CD4-positive, CD25-positive, alpha-beta regulatory T cell (primary cell): Measurements from ENCODE around the gene C2CD3. TPM values are rescaled to one million over a fixed set of nuclear protein-coding genes. Genes with fewer than 3 reads are reported as not detected.

Source experiments
- ATAC-seq, 2 donors: fragments of 150-1000 bp; cut with Tn5 transposase; one replicate each; pipeline ENCODE4 v1.10.0; 2021; ENCODE audit warnings: low read depth in 2 of 2, moderate number of reproducible peaks in 2 of 2, moderate library complexity in 1 of 2
- DNase-seq, 3 donors: peaks; one replicate each; pipeline versions ENCODE4 v3.0.0 to v3.0.0-alpha.2; 2012 to 2022; ENCODE audit warnings: mixed read lengths in 1 of 3
- H3K27ac ChIP-seq: one replicate; pipeline ENCODE4 v1.7.0; 2013; ENCODE audit warnings: mild to moderate bottlenecking, low read length; ENCODE audit not compliant: insufficient read depth, poor library complexity, severe bottlenecking
- H3K27me3 ChIP-seq: one replicate; pipeline ENCODE4 v1.7.0; 2013; ENCODE audit warnings: low read length; ENCODE audit not compliant: control insufficient read depth, insufficient read depth
- H3K36me3 ChIP-seq: one replicate; pipeline ENCODE4 v1.7.0; 2013; ENCODE audit warnings: mild to moderate bottlenecking, low read length, moderate library complexity; ENCODE audit not compliant: control insufficient read depth, insufficient read depth
- H3K4me1 ChIP-seq: 2 replicates; pipeline ENCODE4 v1.7.0; 2013; ENCODE audit warnings: mild to moderate bottlenecking, low read length; ENCODE audit not compliant: insufficient read depth, control insufficient read depth, poor library complexity, severe bottlenecking
- H3K4me3 ChIP-seq: one replicate; pipeline ENCODE4 v1.7.0; 2013; ENCODE audit warnings: low read depth, mild to moderate bottlenecking, low read length, moderate library complexity
- H3K9me3 ChIP-seq, 2 experiments: 1 replicate in 1 of 2; 2 replicates in 1 of 2; pipeline ENCODE4 v1.7.0; 2013; ENCODE audit warnings: low read length in 2 of 2, mild to moderate bottlenecking in 1 of 2, moderate library complexity in 1 of 2; ENCODE audit not compliant: control insufficient read depth in 2 of 2
- H3K27ac Mint-ChIP-seq, 3 donors: one replicate each; pipeline ENCODE4 v1.8.0; 2020 to 2022; ENCODE audit warnings: mild to moderate bottlenecking in 3 of 3, mixed read lengths in 3 of 3, moderate library complexity in 2 of 3
- H3K27me3 Mint-ChIP-seq: one replicate; pipeline ENCODE4 v1.8.0; 2022; ENCODE audit warnings: mild to moderate bottlenecking, mixed read lengths
- H3K36me3 Mint-ChIP-seq: one replicate; pipeline ENCODE4 v1.8.0; 2020; ENCODE audit warnings: mixed read lengths
- H3K4me1 Mint-ChIP-seq, 4 donors: one replicate each; pipeline ENCODE4 v1.8.0; 2020 to 2022; ENCODE audit warnings: mixed read lengths in 4 of 4, mild to moderate bottlenecking in 1 of 4
- H3K4me3 Mint-ChIP-seq, 4 donors: one replicate each; pipeline ENCODE4 v1.8.0; 2020 to 2022; ENCODE audit warnings: mild to moderate bottlenecking in 4 of 4, mixed read lengths in 4 of 4, moderate library complexity in 3 of 4
- H3K9me3 Mint-ChIP-seq, 7 donors: one replicate each; pipeline ENCODE4 v1.8.0; 2020 to 2022; ENCODE audit warnings: mixed read lengths in 7 of 7, mild to moderate bottlenecking in 3 of 7, moderate library complexity in 2 of 7
- polyA plus RNA-seq, 4 donors: library from polyadenylated mRNA; unstranded; fragments of 300-500 nt; fragmentation: Illumina TruSeq; gene quantifications; one replicate each; pipeline ENCODE4 v1.2.3, GENCODE V29; 2021
- total RNA-seq: library from RNA; stranded (reverse); gene quantifications from one replicate; pipeline ENCODE4 v1.2.3, GENCODE V29; 2022

C2CD3 gene
- total and polyA plus RNA-seq, 5 donors from 2014 or later: 7.2 to 46.4 (median 9.3) TPM

- Histone ChIP-seq H3K4me1 (peaks cover 97% of the 10 kb centered on the region), H3K27me3 (no peaks in the 10 kb centered on the region), H3K36me3 (peaks cover 3% of the 10 kb centered on the region), H3K27ac (peak within 1 kb of the TSS; percentile 75), H3K4me3 (no peak within 1 kb of the TSS), H3K9me3 (no peaks in the 10 kb centered on the region)
- Mint-ChIP-seq H3K27me3 (no peaks in the 10 kb centered on the region), H3K9me3 (no peaks in the 10 kb centered on the region), H3K27ac (peak within 1 kb of the TSS; percentile 93 to 94 (median 93)), H3K4me1 (peaks cover 20 to 95% (median 67%) of the 10 kb centered on the region in 4 donors), H3K4me3 (peak within 1 kb of the TSS; percentile 38 to 86 (median 71)), H3K36me3 (peaks cover 8% of the 10 kb centered on the region)
- no peak for DNase-seq
- no peak for ATAC-seq
These were observed 162.2 kb downstream of the C2CD3 start, which contains the start of gene UCP3 for GRCh38 chr11:74008373-74009229. UCP3 (minus strand) TSS chr11:74009085; CDS start chr11:74007042, 2,043 bp downstream.

- Mint-ChIP-seq H3K36me3 (peaks cover 14% of the 10 kb centered on the region), H3K9me3 (no peaks in the 10 kb centered on the region), H3K27me3 (no peaks in the 10 kb centered on the region), H3K27ac (peak overlapping the region; percentile 75 to 94 (median 76)), H3K4me1 (peaks cover 20 to 94% (median 71%) of the 10 kb centered on the region in 4 donors), H3K4me3 (peak overlapping the region in 2 of 4 donors; percentile 38 to 76)
- DNase-seq: no peak
- no peaks in the 10 kb centered on the region for H3K27me3 ChIP-seq
- H3K4me3 ChIP-seq: no peak overlapping the region
- H3K9me3 ChIP-seq: no peaks in the 10 kb centered on the region
- peak overlapping the region; percentile 59 for H3K27ac ChIP-seq
- ATAC-seq: no peak
- H3K36me3 ChIP-seq: peaks cover 6% of the 10 kb centered on the region
- peaks cover 89% of the 10 kb centered on the region for H3K4me1 ChIP-seq
These were observed 163.0 kb downstream of the C2CD3 start for GRCh38 chr11:74007691-74008372.

GRCh38 chr11:74006743-74007304 is 164.0 kb downstream of the C2CD3 start:
- ATAC-seq: no peak
- no peaks in the 10 kb centered on the region for H3K27me3 Mint-ChIP-seq

GRCh38 chr11:74005721-74006517 is 164.9 kb downstream of the C2CD3 start:
- Histone ChIP-seq H3K27me3 (no peaks in the 10 kb centered on the region), H3K36me3 (peaks cover 6% of the 10 kb centered on the region), H3K4me1 (peaks cover 70% of the 10 kb centered on the region), H3K4me3 (peak overlapping the region; percentile 69), H3K9me3 (no peaks in the 10 kb centered on the region), H3K27ac (peak overlapping the region; percentile 82)
- ATAC-seq (no peak), DNase-seq (no peak)
- Mint-ChIP-seq H3K4me1 (peaks cover 7 to 80% (median 57%) of the 10 kb centered on the region in 4 donors), H3K36me3 (peaks cover 23% of the 10 kb centered on the region), H3K9me3 (no peaks in the 10 kb centered on the region), H3K4me3 (peak overlapping the region; percentile 15 to 87 (median 76)), H3K27ac (peak overlapping the region; percentile 9 to 96 (median 94)), H3K27me3 (no peaks in the 10 kb centered on the region)

More at GRCh38 chr11:74006743-74007304, 164.0 kb downstream of the C2CD3 start:
- H3K4me1 Mint-ChIP-seq: peaks cover 14 to 89% (median 67%) of the 10 kb centered on the region in 4 donors
- H3K36me3 Mint-ChIP-seq: peaks cover 19% of the 10 kb centered on the region
- no peaks in the 10 kb centered on the region for H3K27me3 ChIP-seq
- H3K27ac ChIP-seq: peak overlapping the region; percentile 82
- peak overlapping the region in 1 of 4 donors; percentile 32 for H3K4me3 Mint-ChIP-seq
- no peaks in the 10 kb centered on the region for H3K9me3 ChIP-seq
- H3K4me3 ChIP-seq: no peak overlapping the region
- H3K36me3 ChIP-seq: peaks cover 6% of the 10 kb centered on the region
- no peaks in the 10 kb centered on the region for H3K9me3 Mint-ChIP-seq
- peaks cover 79% of the 10 kb centered on the region for H3K4me1 ChIP-seq
- no peak for DNase-seq
- peak overlapping the region; percentile 18 to 95 (median 94) for H3K27ac Mint-ChIP-seq

GRCh38 chr11:74004759-74005615 is 165.8 kb downstream of the C2CD3 start:
- no peaks in the 10 kb centered on the region for H3K27me3 ChIP-seq
- Mint-ChIP-seq H3K4me1 (peaks cover 0 to 75% (median 49%) of the 10 kb centered on the region in 4 donors), H3K27ac (peak overlapping the region; percentile 78 to 96 (median 94)), H3K27me3 (no peaks in the 10 kb centered on the region), H3K4me3 (peak overlapping the region; percentile 68 to 87 (median 80)), H3K36me3 (peaks cover 27% of the 10 kb centered on the region), H3K9me3 (no peaks in the 10 kb centered on the region)
- H3K36me3 ChIP-seq: peaks cover 6% of the 10 kb centered on the region
- peak; percentile 100 for ATAC-seq
- DNase-seq: peak; percentile 76 to 97 (median 90)
- H3K27ac ChIP-seq: peak overlapping the region; percentile 82
- H3K9me3 ChIP-seq: no peaks in the 10 kb centered on the region
- peaks cover 61% of the 10 kb centered on the region for H3K4me1 ChIP-seq
- H3K4me3 ChIP-seq: peak overlapping the region; percentile 69

GRCh38 chr11:74004046-74004695 is 166.6 kb downstream of the C2CD3 start:
- Mint-ChIP-seq H3K27me3 (no peaks in the 10 kb centered on the region), H3K36me3 (peaks cover 31% of the 10 kb centered on the region), H3K9me3 (no peaks in the 10 kb centered on the region), H3K4me3 (peak overlapping the region in 2 of 4 donors; percentile 43 to 68), H3K27ac (peak overlapping the region; percentile 46 to 96 (median 94)), H3K4me1 (peaks cover 0 to 75% (median 48%) of the 10 kb centered on the region in 4 donors)
- Histone ChIP-seq H3K4me3 (peak overlapping the region; percentile 69), H3K4me1 (peaks cover 52% of the 10 kb centered on the region), H3K36me3 (peaks cover 6% of the 10 kb centered on the region), H3K27me3 (no peaks in the 10 kb centered on the region), H3K27ac (peak overlapping the region; percentile 82), H3K9me3 (no peaks in the 10 kb centered on the region)
- DNase-seq: no peak
- ATAC-seq: no peak
